Sigmoid colon (tissue), 3 donors: ENCODE measurements around the gene THRB.

ENCODE experiments used
- CTCF ChIP-seq, 4 experiments: fragments of 450-650 bp in 3 of 4; fragments of 200-600 bp in 1 of 4; IDR thresholded peaks; one replicate each; pipeline ENCODE4 v1.5.1; 2016 to 2019; ENCODE audit warnings: antibody characterized with exemption in 4 of 4, mild to moderate bottlenecking in 3 of 4, moderate library complexity in 2 of 4
- POLR2A ChIP-seq, 2 donors: fragments of 450-650 bp; IDR thresholded peaks; one replicate each; pipeline ENCODE4 v1.6.1; 2016; ENCODE audit warnings: antibody characterized with exemption in 2 of 2, mild to moderate bottlenecking in 2 of 2, moderate library complexity in 2 of 2

GRCh38 chr3:24320601-24321000, 174.0 kb downstream of the THRB start:
- TF ChIP-seq CTCF (IDR thresholded peaks at IDR 0.05) (no peak), POLR2A (IDR thresholded peaks at IDR 0.05) (no peak)
